Calu3 (cell line): ENCODE data around the gene GPAM. TPM values are rescaled to one million over a fixed set of nuclear protein-coding genes. Genes with fewer than 3 reads are reported as not detected.

ENCODE experiments used
- BruUV-seq: library from RNA; stranded (reverse); fragments of 400-500 nt; replicated peaks from 2 replicates; lab custom pipeline; 2021; lab: Mats Ljungman, UMichigan
- CTCF ChIA-PET: fragments of 300-600 bp; sonication (Branson Sonifier 250); formaldehyde crosslinking; loops from one replicate; lab custom pipeline; 2022; ENCODE audit warnings: antibody characterized with exemption; lab: Charles Lee
- DNase-seq: peaks from one replicate; pipeline ENCODE4 v3.0.0; 2022
- H3K27ac Mint-ChIP-seq: one replicate; pipeline ENCODE4 v1.8.0; 2022; ENCODE audit warnings: mixed read lengths; ENCODE audit not compliant: unreplicated experiment
- H3K27me3 Mint-ChIP-seq: one replicate; pipeline ENCODE4 v1.8.0; 2022; ENCODE audit warnings: mixed read lengths; ENCODE audit not compliant: unreplicated experiment
- H3K36me3 Mint-ChIP-seq: one replicate; pipeline ENCODE4 v1.8.0; 2022; ENCODE audit warnings: mild to moderate bottlenecking, moderate library complexity, mixed read lengths; ENCODE audit not compliant: insufficient read depth, unreplicated experiment
- H3K4me1 Mint-ChIP-seq: one replicate; pipeline ENCODE4 v1.8.0; 2022; ENCODE audit warnings: mild to moderate bottlenecking, low read depth, mixed read lengths; ENCODE audit not compliant: unreplicated experiment
- H3K4me3 Mint-ChIP-seq: one replicate; pipeline ENCODE4 v1.8.0; 2022; ENCODE audit warnings: mild to moderate bottlenecking, low read depth, moderate library complexity, mixed read lengths; ENCODE audit not compliant: unreplicated experiment
- H3K9me3 Mint-ChIP-seq: one replicate; pipeline ENCODE4 v1.8.0; 2022; ENCODE audit warnings: low read depth, mixed read lengths; ENCODE audit not compliant: unreplicated experiment
- intact Hi-C: fragments of 100-400 bp; cut with micrococcal nuclease; formaldehyde crosslinking; loops from one replicate; pipeline ENCODE4 v1.10.0; 2022; ENCODE audit not compliant: unreplicated experiment
- total RNA-seq: library from RNA; stranded (reverse); gene quantifications from 2 replicates; pipeline ENCODE4 v1.2.3, GENCODE V29; 2022
- TF ChIP-seq, protein P1 (sequence below): fragments of 200-600 bp; IDR thresholded peaks from one replicate; pipeline ENCODE4 v1.8.0; 2022; ENCODE audit warnings: antibody characterized with exemption; ENCODE audit not compliant: unreplicated experiment

The GPAM gene
- total RNA-seq, 1 experiment from 2014 or later = 6.5 TPM

DNA sequence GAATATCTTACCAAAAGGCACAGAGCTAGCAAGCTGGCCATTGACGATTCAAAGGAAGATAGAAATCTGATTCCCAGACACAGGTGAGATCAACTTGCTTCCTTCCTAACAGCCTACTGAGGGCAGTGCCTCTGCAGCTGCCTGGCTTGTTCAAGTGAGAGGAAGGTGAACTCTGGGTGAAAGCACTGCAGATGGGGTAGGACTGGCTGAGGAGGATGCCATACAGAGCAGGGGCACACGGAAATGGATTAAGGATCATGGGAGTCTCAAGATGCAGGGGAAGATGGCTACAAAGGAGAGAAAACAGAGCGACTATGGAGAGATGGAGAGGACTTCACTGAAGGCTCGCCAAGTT is 34.4 kb upstream of the GPAM start:
- Mint-ChIP-seq H3K27me3 (peaks cover 64% of the 10 kb centered on the region), H3K4me3 (no peak overlapping the region), H3K4me1 (no peaks in the 10 kb centered on the region)

DNA sequence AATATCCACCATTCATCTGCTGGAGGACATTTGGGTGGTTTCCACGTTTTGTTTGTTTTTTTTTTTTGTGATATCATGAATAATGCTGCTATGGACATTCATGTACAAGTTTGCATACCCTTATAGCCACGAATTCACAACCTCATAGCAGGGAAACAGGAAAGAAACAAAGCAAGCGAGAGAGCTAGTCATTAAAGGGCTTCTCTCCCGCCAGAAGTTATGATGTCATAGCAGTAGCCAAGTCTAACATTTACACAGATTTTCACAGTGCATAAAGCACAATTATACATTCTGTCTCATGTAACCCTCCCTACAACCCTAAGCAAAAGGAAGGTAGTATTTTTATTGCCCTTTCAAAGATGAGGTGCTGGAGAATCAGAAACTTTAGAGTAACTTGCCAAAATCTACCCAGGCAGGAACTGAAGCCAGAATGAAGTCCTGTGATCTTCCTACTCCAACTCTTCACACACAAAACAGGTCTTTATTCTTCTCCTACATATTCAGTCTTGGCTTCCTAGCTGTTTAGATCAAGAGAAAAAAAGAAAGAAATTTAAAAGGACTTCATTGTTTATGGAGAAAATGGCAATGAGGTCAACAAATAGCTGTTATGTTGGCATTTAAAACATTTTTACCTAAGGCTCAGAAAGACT is 33.9 kb upstream of the GPAM start:
- no peak overlapping the region for H3K27ac Mint-ChIP-seq
- H3K27me3 Mint-ChIP-seq = peaks cover 66% of the 10 kb centered on the region
- no peak for DNase-seq
- no TSS peak for BruUV-seq
- intact Hi-C loops = no loop called here
- CTCF ChIA-PET = no interaction called here
- no peaks in the 10 kb centered on the region for H3K4me1 Mint-ChIP-seq
- no peaks in the 10 kb centered on the region for H3K9me3 Mint-ChIP-seq
- no peak overlapping the region for H3K4me3 Mint-ChIP-seq
- H3K36me3 Mint-ChIP-seq = no peaks in the 10 kb centered on the region
- TF ChIP-seq, protein P1, sequence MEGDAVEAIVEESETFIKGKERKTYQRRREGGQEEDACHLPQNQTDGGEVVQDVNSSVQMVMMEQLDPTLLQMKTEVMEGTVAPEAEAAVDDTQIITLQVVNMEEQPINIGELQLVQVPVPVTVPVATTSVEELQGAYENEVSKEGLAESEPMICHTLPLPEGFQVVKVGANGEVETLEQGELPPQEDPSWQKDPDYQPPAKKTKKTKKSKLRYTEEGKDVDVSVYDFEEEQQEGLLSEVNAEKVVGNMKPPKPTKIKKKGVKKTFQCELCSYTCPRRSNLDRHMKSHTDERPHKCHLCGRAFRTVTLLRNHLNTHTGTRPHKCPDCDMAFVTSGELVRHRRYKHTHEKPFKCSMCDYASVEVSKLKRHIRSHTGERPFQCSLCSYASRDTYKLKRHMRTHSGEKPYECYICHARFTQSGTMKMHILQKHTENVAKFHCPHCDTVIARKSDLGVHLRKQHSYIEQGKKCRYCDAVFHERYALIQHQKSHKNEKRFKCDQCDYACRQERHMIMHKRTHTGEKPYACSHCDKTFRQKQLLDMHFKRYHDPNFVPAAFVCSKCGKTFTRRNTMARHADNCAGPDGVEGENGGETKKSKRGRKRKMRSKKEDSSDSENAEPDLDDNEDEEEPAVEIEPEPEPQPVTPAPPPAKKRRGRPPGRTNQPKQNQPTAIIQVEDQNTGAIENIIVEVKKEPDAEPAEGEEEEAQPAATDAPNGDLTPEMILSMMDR = no peak

More for the DNA sequence above, 34.4 kb upstream of the GPAM start:
- no TSS peak for BruUV-seq
- intact Hi-C loops = no loop called here
- TF ChIP-seq, protein P1 = no peak
- Mint-ChIP-seq H3K27ac (no peak overlapping the region), H3K9me3 (no peaks in the 10 kb centered on the region), H3K36me3 (no peaks in the 10 kb centered on the region)
- CTCF ChIA-PET = no interaction called here
- DNase-seq = no peak

DNA sequence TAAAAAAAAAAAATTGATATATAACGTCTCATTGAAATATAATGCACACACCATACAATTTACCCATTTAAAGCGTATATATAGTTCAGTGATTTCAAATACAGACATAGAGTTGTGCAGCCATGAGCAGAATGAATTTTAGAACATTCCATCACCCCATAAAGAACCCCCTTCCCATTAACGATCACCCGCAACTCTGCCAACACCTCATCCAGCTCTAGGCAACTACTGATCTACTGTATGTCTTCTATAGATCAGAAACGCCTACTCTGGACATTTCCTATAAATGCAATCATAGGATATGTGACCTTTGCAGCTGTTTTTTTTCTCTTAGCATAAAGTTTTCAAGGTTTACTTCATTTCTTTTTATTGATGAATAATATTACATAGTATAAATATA is 33.4 kb upstream of the GPAM start:
- TF ChIP-seq, protein P1 = no peak
- no peaks in the 10 kb centered on the region for H3K4me1 Mint-ChIP-seq
- BruUV-seq = no TSS peak
- intact Hi-C loops = no loop called here
- peaks cover 71% of the 10 kb centered on the region for H3K27me3 Mint-ChIP-seq
- DNase-seq = no peak
- H3K9me3 Mint-ChIP-seq = no peaks in the 10 kb centered on the region
- CTCF ChIA-PET = no interaction called here
- H3K4me3 Mint-ChIP-seq = no peak overlapping the region
- H3K27ac Mint-ChIP-seq = no peak overlapping the region
- no peaks in the 10 kb centered on the region for H3K36me3 Mint-ChIP-seq

DNA sequence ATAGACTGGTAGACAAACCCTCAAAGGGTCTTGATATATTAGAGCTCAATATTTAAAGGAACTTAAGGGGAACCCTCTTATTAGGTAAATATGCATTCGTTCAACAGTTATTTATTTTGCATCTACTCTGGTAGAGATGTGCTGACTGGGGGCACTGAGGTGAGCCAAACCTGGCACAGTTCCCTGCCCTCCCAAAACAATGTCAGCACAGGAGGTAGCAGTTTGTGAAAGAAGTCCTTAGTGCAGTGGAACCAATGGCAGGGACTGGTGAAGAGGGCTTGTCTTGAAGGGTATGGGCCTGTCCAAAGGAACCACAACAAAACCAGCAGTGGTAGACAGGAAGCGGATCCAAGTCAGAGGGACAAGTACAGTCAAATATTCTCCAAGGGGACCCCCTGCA is 32.6 kb upstream of the GPAM start:
- Mint-ChIP-seq H3K27me3 (peaks cover 80% of the 10 kb centered on the region), H3K27ac (no peak overlapping the region), H3K36me3 (no peaks in the 10 kb centered on the region), H3K9me3 (no peaks in the 10 kb centered on the region), H3K4me3 (no peak overlapping the region), H3K4me1 (no peaks in the 10 kb centered on the region)
- CTCF ChIA-PET = no interaction called here
- no peak for DNase-seq
- intact Hi-C loops = no loop called here
- TF ChIP-seq, protein P1 = no peak
- no TSS peak for BruUV-seq
